ENCODE results near the gene CNR2. TPM values are rescaled to one million over a fixed set of nuclear protein-coding genes. Genes with fewer than 3 reads are reported as not detected.
"Not testable (repeated sequence)": the region's sequence is repeated elsewhere in the genome, so short reads cannot be mapped to it uniquely, and the experiment has no call there.

CNR2 gene
- total RNA-seq, 1 donor from 2014 or later: not detected

GRCh38 chr1:23827717-23828116, 85.4 kb downstream of the CNR2 start:
- FAIRE-seq: no peak
- Histone ChIP-seq H3K27me3 (ENCODE audit: control insufficient read depth, insufficient read depth, low read length) (no peaks in the 10 kb centered on the region), H3K36me3 (ENCODE audit: control insufficient read depth, insufficient read depth, low read length) (no peaks in the 10 kb centered on the region), H3K4me3 (ENCODE audit: low read depth, low read length) (no peak overlapping the region)
- no peak for TF ChIP-seq CTCF (IDR thresholded peaks at IDR 0.05; ENCODE audit: insufficient read depth, low read length, severe bottlenecking)
- no peak for DNase-seq (ENCODE audit: low read depth)

- DNase-seq (ENCODE audit: low read depth); H3K4me3 ChIP-seq (ENCODE audit: low read depth, low read length); H3K36me3 ChIP-seq (ENCODE audit: control insufficient read depth, insufficient read depth, low read length); FAIRE-seq; H3K27me3 ChIP-seq (ENCODE audit: control insufficient read depth, insufficient read depth, low read length): not testable (repeated sequence)
Measured at GRCh38 chr1:23826590-23826989, 86.6 kb downstream of the CNR2 start.

DNA sequence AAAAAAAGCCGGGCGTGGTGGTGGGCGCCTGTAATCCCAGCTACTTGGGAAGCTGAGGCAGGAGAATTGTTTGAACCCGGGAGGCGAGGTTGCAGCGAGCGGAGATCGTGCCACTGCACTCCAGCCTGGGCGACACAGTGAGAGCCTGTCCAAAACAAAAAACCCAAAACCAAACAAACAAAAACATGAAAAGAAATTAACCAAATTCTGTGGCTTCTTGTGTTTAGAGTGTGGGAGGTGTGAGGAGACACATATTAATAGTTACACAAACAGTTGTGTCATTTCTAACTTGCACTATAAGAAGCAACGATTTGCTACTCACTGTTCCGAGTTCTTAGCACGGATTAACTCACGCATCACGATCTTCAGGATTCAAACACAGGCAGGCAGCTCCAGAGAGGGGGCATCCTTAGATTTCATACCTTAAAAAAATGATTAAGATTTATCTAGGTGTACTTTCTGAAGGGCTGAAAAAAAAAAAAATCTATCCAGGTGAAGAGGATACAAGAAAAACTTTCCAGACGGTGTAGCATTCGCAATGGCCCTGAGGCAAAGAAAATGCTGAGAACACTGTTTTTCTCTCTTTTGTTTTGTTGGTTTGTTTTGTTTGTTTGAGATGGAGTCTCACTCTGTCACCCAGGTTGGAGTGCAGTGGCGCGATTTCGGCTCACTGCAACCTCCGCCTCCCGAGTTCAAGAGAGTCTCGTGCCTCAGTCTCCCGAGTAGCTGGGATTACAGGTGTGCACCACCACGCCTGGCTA, 87.2 kb downstream of the CNR2 start:
- no peak for DNase-seq (ENCODE audit: low read depth)
- FAIRE-seq: no peak
- TF ChIP-seq CTCF (IDR thresholded peaks at IDR 0.05; ENCODE audit: insufficient read depth, low read length, severe bottlenecking): no peak
- peak overlapping the region; percentile 69 for H3K4me3 ChIP-seq (ENCODE audit: low read depth, low read length)
- H3K27me3 ChIP-seq (ENCODE audit: control insufficient read depth, insufficient read depth, low read length): no peaks in the 10 kb centered on the region
- H3K36me3 ChIP-seq (ENCODE audit: control insufficient read depth, insufficient read depth, low read length): no peaks in the 10 kb centered on the region

DNA sequence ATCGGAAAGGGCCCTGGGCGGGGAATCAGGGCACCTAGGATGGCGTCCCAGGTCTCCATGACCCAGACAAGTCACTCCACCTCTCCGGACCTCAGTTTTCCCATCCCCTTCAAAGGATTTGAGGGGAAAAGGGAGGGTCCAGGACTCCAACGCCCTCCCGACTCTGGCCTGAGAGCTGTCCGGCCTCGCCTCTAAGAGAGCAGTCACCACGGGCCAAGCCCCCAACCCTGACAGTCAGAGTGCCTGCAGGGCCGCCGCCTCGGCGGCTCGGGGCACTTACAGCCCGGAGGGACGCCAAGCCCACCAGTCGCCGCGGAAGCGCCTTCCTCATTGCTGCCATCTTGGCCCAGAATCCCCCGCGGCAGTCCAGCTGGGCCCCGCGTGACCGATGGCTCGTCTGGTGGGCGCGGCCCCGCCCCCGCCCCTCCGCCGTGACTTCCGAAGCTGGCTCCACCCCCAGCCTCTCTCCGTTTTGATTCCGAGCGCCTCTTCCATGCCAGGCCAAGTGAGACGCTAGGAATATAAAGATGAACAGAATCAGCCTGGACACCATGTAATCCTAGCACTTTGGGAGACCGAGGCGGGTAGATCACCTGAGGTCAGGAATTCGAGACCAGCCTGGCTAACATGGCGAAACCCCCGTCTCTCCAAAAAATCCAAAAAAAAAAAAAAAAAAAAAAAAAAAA, 87.9 kb downstream of the CNR2 start, which contains the start of gene HMGCL:
HMGCL (minus strand) TSS at position 354 of the 686 bp plus-strand sequence; CDS start at position 340, 14 bp downstream.
- TF ChIP-seq CTCF (IDR thresholded peaks at IDR 0.05; ENCODE audit: insufficient read depth, low read length, severe bottlenecking): no peak
- Histone ChIP-seq H3K27me3 (ENCODE audit: control insufficient read depth, insufficient read depth, low read length) (no peaks in the 10 kb centered on the region), H3K4me3 (ENCODE audit: low read depth, low read length) (peak within 1 kb of the TSS; percentile 69), H3K36me3 (ENCODE audit: control insufficient read depth, insufficient read depth, low read length) (no peaks in the 10 kb centered on the region)
- DNase-seq (ENCODE audit: low read depth) (peak; percentile 74), FAIRE-seq (no peak)

- H3K36me3 ChIP-seq (ENCODE audit: control insufficient read depth, insufficient read depth, low read length): no peaks in the 10 kb centered on the region
- H3K27me3 ChIP-seq (ENCODE audit: control insufficient read depth, insufficient read depth, low read length): no peaks in the 10 kb centered on the region
- no peak for TF ChIP-seq CTCF (IDR thresholded peaks at IDR 0.05; ENCODE audit: insufficient read depth, low read length, severe bottlenecking)
- H3K4me3 ChIP-seq (ENCODE audit: low read depth, low read length): peak overlapping the region; percentile 69
- DNase-seq (ENCODE audit: low read depth): no peak
- FAIRE-seq: no peak
Measured at GRCh38 chr1:23824711-23825075, 88.5 kb downstream of the CNR2 start.

DNA sequence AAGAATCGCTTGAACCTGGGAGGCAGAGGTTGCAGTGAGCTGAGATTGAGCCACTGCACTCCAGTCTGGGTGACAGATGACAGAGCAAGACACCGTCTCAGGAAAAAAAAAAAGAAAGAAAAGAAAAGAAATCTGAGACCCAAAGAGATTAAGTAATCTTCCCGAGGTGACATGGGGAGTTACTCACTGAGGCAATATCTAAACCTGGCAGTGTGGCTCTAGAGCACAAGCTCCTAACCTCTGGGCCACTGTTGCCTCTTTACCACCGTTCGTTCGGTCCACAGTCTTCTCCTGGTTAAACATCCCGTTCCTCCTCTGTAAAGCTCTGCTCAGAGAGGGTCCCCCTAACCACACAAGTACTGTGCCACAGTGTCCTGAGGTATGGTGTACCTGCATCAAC, 89.4 kb downstream of the CNR2 start:
- H3K36me3 ChIP-seq (ENCODE audit: control insufficient read depth, insufficient read depth, low read length): no peaks in the 10 kb centered on the region
- FAIRE-seq (no peak), DNase-seq (ENCODE audit: low read depth) (no peak)
- H3K27me3 ChIP-seq (ENCODE audit: control insufficient read depth, insufficient read depth, low read length): no peaks in the 10 kb centered on the region
- no peak overlapping the region for H3K4me3 ChIP-seq (ENCODE audit: low read depth, low read length)
- TF ChIP-seq CTCF (IDR thresholded peaks at IDR 0.05; ENCODE audit: insufficient read depth, low read length, severe bottlenecking): no peak

All from bronchial epithelial cell (primary cell).